ENCODE data around the gene POLR2E.
"Not testable (repeated sequence)": the region's sequence is repeated elsewhere in the genome, so short reads cannot be mapped to it uniquely, and the experiment has no call there.

POLR2E gene

DNA sequence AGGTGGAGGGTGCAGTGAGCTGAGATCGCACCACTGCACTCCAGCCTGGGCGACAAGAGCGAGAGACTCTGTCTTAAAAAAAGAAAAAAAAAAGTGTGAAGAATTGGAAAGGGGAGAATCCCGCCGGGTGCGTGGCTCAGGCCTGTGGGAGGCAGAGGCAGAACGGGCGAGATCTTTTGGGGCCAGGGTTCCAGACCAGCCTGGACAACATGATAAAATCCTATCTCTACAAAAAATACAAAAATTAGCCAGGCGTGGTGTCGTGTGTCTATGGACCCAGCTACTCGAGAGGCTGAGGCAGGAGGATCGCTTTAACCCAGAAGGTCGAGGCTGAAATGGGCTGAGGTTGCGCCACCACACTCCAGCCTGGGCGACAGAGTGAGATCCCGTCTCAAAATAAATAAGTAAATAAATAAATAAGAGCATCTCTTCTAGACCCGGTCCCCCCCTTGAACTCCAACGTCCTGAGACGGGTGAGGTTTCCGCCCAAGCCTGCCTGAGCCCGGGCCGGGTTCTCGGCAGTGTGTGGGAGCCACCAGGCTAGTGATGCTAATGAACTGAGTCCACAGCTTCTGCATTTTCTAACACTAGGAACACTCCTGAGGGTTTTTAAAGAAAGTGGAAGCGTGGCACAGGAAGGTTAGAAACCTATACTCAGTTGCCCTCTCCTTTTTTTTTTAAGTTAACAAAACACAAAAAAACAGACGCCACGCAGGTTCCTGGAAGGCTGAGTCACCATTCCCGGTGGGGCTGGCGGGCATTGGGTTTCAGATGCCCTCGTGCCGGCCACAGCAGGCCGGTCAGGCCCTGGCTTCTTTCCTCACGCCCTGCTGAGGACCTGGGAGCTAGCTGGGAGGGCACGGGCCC is 30.7 kb upstream of the POLR2E start:
- DNase-seq: no peak

DNA sequence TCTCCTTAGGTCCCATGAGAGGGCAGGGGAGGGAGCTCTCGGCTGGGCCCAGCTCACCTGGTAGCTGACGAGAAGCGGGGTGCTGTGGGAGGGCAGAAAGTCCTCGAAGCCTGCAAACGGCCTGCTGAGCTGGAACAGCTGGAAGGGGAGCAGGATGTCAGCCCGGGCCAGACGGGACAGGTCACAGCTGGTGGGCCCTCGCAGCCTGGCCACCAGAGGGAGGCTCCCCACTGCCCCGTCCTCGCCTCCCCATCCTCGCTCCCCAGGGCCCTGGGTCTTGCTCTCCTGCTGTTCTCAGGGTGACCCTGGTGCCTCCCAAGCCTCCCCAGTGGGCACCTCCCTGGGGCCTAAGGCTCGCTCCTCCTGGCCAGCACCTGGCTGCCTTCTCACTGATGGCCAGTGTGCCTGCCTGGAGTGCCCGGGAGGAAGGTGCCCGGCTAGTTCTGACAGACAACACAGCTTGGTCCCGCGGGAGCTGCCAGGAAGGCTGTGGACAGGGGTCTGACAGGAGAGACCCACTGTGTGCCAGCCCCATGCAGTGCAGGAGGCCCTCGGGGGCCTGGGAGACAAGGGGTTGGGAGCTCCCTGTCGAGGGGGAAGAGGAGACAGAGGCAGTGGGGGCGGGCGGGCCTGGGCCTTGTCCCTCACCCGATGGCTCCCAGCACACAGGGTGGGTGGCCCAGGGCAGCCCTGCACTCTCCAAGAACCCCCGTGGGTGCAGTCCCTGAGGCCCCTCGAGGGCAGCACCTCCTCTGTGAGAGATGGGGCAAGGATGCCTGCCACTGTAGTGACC is 28.9 kb upstream of the POLR2E start:
- DNase-seq: no peak

DNA sequence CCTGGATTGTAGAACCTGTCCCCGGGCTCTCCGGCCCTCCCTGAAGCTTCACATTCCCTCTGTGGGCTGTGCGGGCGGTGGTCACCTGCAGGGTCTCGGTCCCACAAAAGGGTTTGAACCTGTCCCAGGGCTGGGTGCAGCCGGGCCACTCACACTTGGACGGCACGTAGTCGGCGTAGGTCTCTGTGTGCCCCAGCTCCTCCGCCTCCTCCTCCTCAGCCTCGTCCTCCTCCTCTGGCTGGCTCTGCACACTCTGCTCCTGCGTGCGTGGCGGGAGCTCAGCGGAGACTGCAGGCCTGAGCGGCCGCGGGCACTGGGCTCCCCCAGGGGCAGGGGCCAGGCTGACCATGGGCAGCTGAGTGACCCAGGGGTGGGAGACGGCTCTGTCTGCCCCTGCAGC is 28.2 kb upstream of the POLR2E start:
- no peak for DNase-seq

DNA sequence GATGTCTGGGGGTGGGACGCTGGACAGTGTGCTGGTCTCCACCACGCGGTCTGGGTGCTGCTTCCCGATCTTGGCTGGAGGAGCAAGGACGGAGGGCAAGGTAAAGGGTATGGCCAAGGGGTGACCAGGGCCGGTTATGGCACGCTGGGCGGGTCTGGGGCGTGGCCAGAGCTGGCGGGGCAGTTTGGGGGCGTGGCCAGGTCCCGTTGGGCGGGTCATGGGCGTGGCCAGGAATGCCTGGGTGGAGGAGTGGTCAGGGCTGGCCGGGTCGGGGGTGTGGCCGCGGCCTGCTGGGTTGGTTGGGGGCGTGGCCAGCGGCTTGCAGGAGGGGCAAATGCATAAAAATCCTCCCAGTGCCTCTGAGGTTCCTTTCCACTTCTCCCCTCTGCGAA is 27.8 kb upstream of the POLR2E start:
- DNase-seq: peak; percentile 70

DNA sequence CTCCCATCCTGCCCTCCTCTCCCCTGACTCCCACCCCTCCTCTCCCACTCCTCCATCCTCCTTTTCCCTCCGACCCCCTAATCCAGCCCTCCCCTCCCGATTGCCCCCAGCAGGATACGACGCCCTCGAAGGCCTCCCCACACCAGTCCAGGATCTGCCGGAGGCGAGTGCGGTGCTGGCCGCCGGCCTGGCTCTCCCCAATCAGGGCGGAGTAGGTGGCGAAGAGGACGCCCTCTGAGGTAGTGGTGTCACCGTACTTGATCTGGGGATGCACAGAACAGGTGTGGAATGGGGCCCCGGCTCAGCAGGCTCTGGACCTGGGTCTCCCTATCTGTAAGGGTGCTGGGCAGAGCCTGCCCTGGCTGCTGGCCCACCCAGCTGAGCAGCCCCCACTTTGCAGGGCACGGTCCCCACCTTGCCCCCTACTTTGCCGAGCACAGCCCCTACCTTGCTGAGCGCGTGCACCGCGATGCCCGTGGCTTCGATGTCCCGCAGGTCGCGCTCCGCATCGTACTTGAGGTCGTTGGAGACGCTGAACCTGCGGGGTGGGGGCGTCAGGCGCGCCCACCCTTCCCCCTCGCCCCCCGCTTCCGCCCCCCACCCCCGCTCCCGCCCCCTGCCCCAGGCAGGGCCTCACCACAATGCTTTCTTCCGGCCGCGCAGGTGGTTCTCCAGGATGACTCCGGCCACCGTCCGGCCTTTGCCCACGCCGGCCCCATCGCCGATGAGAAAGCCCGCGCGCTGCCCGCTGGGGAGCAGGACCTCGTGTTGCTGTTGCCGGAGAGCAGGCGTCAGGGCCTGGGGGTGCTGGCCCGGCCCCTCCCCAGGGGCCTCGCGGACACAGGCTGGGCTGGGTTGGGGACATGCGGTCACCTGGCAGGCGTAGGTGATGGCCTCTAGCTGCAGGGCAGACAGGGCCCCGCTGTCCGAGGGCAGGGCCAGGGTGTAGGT is 27.1 kb upstream of the POLR2E start:
- no peak for DNase-seq

DNA sequence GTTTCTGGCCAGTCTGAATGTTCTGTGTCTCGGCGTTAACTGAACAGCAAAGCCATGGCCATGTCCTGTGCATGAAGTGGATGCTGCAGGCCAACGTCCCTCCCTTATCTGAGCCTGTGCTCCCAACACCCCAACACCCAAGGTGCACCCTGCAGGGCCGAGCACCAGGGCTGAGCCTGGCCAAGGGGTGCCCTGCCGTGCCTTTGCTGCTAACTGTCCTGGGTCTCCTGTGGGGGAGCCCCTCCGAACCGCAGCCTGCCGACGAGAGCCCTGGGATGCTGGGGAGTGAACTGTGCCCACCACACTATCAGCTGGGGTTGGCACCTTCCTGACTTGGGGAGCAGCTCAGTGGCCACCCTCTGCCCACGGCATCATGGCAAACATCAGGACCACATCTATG is 26.2 kb upstream of the POLR2E start:
- no peak for DNase-seq

DNA sequence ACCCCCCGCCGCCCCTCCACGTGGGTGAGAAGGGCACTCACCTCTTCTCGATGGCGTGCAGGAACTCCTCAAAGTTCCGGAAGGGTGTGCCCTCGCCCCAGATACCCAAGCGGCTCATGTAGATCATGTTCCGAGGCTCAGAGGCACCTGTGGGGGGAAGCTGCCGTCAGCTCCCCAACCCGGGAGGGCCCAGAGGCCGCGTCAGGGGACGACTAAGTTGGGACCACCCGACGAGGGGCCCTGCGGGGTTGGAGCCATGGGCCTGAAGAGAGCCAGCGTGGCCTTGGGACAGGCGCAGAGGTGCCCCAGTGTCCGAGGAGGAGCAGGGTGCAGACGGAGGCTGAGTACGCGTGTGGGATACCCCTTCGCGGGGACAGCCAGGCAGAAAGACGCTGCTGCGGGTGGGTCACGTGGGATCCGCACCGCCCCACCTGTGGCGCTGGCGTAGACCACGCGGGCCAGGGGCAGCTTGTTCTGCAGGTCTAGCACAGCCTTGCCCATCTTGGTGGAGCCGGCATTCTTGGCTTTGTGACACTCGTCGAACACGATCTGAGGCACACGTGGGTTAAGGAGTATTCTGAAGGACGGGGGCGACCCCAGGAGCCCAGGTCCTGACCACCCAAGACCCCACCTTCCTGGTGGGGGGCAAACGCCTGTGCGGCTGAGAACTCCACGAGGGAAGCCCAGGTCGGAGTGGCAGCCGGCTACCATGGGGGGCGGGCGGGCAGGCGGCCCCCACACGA is 24.5 kb upstream of the POLR2E start:
- DNase-seq: no peak

DNA sequence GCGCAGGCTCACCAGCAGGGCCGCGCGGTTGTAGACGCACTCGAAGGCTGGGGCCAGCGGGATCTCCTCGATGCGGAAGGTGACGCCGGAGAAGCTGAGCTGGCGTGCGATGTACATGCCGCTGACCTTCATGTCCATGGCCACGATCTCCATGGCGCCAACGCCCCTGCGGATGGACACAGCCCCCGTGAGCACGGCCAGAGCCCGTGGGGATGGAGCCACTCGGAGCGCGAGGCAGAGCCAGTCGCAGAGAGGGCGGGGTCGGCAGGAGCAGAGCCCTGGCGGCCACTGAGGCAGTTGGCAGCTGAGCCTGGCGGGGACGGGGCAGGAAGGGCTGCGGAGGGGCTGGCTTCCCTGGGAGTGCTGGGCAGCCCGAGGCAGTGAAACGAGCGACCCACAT is 23.8 kb upstream of the POLR2E start:
- DNase-seq: no peak

DNA sequence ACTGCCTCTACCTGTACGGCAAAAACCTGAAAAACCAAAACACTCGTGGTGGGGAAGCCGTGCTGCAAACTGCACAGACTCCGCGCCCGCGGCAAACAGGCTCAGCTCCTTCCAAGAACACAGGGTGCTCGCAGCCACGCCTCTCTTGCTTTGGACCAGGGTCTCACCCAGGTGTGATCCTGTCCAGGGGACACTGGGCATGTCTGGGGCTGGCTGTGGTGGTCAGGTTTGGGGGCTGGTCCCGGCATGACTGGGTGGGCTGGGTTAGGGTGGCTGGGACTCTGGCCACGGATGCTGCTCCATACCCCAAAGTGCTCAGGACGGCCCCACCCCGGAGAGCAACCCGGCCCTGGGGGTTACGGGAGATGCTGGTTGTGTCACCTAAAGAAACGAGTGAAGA is 22.5 kb upstream of the POLR2E start:
- DNase-seq: no peak

DNA sequence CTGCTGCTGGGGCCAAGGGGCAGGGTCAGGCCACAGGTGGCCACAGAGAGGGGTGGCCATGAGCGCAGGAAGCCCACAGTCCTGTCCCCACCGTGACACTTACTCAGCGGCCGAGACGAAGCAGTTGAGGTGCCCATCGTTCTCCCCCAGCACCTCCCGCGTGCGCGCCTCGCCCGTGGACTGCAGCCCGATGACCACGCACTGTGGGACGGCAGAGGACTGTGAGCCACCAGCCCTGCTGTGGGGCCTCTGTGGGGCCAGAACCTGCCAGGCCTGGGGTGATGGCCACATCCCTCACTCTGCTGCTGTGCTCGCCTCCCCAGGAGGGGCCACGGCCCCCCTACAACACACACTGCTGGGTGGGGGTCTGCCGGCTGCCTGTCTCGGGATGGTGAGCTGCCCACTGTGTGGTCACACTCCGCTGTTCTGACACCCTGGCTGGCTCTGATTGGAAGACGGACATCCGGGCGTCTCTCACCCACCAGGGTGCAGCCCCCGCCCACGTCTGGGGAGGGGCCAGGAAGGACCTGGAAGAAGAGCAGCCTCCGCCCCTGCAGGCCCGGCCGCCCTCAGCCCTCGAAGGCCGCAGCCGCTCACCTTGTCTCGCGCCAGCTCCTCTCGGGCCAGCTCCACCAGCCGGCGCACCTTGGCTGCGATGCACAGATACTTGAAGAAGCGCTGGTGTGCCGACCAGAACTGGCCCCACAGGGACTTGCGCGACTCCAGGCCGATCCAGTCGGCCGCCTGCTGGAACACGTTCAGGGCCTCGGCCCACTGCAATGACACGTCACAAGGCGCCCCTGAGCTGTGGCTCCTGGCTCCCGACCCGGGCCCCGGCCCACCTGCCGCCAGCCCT is 21.8 kb upstream of the POLR2E start:
- DNase-seq: no peak

DNA sequence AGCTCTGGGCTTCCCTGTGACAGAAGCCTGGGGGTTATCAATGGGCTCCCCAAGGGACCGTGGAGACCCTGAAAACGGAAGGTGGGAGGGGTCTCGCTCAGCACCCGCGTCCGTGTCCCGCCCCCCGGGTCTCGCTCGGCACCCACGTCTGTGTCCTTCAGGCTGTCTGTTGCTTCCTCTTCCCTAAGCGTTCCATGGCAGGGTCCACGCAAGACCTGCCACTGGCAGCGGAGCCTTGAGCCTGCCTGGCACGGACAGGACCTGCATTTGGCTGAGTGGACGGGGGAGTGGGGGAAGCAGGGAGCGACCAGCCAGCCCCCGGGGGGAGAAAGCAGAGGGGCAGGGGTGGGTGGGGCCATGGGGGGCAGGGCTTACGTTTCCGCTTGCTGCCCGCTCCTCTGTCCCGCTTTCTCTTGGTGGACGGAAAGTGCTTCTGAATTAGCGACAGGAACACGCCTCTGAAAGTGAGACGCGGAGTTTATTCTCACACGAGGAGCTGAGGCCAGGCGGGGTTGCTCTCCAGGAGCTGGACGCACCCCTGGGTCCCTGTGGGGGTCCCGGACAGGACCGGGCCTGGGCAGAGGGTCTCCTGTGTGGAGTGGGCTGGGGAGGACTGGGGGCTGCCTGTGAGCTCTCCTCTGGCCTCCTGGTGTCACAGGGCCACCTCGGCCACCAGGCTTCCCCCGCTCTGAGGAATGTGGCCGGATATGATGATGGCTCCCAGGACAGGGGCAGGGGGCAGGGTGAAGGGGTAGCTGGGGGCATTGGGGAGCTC is 20.7 kb upstream of the POLR2E start:
- no peak for DNase-seq

DNA sequence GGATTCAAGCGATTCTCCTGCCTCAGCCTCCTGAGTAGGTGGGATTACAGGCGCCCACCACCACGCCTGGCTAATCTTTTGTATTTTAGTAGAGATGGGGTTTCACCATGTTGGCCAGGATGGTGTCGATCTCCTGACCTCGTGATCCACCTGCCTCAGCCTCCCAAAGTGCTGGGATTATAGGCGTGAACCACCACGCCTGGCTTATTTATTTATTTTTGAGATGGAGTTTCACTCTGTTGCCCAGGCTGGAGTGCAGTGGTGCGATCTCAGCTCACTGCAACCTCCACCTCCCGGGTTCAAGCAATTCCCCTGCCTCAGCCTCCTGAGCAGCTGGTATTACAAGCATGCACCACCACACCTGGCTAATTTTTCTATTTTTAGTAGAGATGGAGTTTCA is 19.6 kb upstream of the POLR2E start:
- DNase-seq: not testable (repeated sequence)

DNA sequence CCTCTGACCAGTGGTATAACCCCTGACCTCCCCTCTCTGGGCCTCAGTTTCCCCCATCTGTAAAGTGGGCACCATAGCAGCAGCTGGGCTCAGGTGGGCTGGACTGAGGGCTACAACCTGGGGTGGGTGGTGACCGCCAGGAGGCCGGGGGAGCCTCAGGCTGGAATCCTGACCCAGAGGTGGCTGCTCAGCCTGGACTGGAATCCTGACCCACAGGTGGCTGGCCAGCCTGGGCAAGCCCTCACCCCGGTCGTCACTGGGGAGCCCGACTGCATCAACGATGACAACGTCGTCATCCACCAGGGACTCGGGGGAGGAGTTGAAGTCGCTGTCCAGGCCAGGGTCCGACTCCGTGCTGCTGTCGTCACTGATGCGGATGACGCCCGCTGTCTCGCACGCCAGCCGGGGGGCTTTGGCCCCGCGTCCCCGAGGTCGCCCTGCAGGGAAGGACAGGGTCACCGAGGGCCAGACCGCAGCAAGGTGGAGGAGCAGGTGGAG is 18.9 kb upstream of the POLR2E start:
- DNase-seq: no peak

DNA sequence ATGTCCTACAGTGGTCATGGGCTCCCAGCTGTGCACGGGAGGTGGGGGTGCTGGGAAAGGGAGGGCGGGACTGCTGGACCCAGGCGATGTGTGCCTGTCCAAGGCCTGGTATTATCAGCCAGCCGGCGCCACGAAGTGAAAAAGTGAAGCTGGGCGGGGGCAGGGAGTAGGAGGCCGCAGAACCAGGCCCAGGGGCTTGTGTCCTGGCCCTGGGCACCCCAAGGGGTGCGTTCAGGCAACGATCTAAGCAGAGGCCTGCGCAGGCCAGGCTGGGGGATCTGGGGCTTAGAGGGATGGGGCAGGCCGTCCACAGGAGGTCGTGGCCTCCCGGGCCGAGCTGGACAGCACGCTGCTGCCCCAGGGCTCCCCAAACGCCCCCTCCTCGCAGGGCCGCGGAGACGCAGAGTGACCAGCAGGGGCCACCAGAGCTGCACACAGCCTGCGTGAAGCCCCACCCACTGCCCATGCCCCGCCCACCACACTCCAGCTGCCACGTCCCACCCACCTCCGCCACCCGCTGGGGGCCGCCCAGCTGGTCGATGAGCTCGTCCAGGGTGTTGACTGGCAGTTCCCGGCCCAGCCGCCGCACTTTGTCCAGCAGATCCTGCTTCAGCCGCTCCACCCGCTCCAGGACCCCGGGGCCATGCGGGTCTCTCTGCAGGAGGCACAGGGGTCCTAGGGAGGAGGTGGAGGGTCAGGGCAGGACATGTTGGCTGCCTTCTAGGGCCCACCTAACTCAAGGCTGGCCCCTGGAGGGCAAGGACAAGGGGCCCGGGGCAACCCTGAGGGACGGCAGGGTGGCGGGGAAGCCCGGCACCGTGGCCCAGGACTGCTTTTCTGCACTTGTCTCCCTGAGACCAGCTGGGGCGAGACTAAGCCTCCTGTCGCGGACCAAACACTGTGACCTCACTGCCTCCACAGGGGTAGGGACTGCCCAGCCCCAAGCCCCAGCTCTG is 18.1 kb upstream of the POLR2E start:
- peak; percentile 93 for DNase-seq

DNA sequence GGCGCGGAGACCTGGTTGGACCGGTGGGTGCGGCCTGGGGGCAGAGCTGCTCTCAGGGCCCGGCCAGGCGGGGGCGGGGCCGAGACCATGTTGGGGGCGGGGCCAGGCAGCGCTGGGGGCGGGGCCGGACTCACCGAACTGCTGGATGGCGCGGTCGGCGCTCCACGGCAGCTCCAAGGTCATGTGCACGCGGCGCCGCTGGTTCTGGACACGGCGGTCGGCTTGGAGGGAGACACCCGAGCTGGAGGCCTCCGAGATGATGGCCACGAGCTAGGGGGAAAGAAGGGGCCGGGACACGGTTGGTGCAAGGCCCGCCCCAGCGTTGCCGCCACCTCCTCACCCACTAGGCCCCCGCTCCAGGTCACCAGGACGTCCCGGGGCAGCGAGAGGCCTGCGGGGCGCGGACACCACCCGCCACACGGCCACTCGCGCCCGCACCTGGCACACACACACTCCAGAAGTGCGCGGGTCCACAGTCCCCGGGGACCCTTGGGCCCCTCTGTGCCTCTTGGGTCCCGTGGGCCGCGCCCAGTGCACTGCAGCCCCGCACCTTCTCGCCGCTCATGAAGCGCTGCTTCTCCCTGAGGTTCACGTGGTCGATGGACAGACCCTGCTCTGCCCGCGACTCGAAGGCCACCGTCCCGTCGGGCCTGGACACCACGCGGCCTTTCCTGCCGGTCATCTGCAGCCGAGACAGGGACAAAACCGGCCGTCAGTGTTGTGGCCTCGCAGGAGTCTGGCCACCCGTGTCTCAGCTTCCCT is 17.3 kb upstream of the POLR2E start:
- no peak for DNase-seq

DNA sequence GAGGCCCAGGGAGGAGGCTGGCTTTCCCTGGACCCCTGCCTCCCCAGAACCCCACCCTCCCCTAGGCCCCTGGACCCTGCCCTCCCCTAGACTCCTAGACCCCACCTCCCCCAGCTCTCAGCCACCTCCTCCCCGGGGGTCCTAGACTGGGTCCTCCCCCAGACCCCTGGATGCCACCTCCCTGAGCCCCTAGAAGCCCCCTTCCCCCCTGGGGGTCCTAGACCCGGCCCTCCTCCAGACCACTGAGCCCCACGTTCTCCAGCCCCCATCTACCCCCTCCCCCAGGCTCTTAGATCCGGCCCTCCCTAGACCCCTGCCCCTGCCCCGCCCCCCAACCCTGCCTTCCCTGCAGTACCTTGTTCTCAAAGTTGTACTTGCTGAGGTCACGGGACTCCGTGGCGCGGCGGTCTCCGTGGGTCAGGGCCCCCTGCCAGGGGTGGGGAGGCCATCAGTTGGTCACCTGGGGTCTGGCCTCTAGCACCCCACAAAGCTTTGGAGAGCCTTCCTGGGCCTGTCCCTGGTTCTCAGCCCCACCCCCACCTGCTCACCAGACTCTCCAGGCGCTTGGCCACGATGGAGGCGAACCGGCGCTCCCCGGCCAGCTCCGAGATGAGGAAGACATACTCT is 16.6 kb upstream of the POLR2E start:
- DNase-seq: no peak

DNA sequence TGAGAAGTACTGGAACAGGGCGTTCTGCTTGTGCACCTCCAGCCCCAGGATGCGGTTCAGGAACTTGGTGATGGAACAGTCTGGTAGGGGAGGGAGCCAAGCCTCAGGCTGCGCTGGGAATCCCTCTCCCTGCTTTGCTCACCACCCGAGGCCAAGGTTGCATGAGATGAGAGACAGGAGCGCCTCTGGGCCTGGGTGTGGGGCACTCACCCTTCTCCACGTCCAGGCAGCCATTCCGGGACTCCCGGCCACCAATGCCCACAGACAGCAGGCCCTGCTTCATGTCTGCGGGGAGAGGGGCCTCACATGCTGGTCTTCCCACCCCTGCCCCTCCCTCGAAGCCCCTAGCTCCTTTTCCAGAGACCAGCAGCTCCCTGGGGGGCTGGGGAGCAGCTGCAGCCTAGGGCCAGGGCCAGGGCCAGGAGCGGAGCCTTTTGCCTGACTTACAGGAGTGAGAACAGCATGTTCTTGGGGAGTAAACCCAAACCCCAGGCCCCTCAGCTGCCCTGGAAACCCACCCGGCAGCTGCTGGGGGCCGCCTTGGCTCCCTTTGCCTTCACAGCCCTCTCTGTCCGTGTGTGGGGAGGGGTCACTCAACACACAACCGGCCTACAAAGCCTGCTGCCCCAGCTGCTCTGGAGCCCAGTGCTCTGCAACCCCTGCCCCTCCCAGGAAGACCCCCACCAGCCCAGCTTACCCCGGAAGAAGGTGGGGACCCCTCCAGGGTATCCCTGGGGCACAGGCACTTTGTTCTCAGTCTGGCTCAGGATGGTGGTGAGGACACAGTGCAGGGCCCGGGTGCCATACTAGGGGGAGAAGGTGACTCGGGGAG is 15.8 kb upstream of the POLR2E start:
- DNase-seq: no peak
